Measurements from ENCODE around the gene HTRA1. TPM values are rescaled to one million over a fixed set of nuclear protein-coding genes. Genes with fewer than 3 reads are reported as not detected.

Gene HTRA1
- polyA plus RNA-seq, 1 donor from 2014 or later = 1.4 TPM

GRCh38 chr10:122550427-122550826 lies 89.1 kb downstream of the HTRA1 start:
- no peak overlapping the region for H3K4me3 ChIP-seq (ENCODE audit: low read length)
- H3K9ac ChIP-seq (ENCODE audit: low read length) = no peak overlapping the region
- H2AFZ ChIP-seq (ENCODE audit: low read depth, low read length) = no peak overlapping the region
- no peaks in the 10 kb centered on the region for H4K20me1 ChIP-seq (ENCODE audit: insufficient read depth)
- TF ChIP-seq REST (IDR thresholded peaks at IDR 0.05; ENCODE audit: borderline replicate concordance) = no peak
- no peak for TF ChIP-seq RAD21 (conservative IDR thresholded peaks at IDR 0.05)
- TF ChIP-seq POLR2AphosphoS5 (IDR thresholded peaks at IDR 0.05) = no peak
- no peak for TF ChIP-seq TAF1 (IDR thresholded peaks at IDR 0.05; ENCODE audit: low read depth)
- no peak for TF ChIP-seq CTCF (IDR thresholded peaks at IDR 0.05; ENCODE audit: poor library complexity, severe bottlenecking)
- no peak for TF ChIP-seq SMC3 (conservative IDR thresholded peaks at IDR 0.05; ENCODE audit: poor library complexity)
- no peak for TF ChIP-seq EZH2 (IDR thresholded peaks at IDR 0.05; ENCODE audit: borderline replicate concordance, insufficient read depth, low read length, poor library complexity, severe bottlenecking)
- no peak for TF ChIP-seq MXI1 (conservative IDR thresholded peaks at IDR 0.05; ENCODE audit: poor library complexity, severe bottlenecking)
- no peak for TF ChIP-seq EP300 (conservative IDR thresholded peaks at IDR 0.05; ENCODE audit: poor library complexity, severe bottlenecking)
- no peaks in the 10 kb centered on the region for H3K36me3 ChIP-seq (ENCODE audit: insufficient read depth, low read length)
- H3F3A ChIP-seq (ENCODE audit: insufficient read depth, low read length, poor library complexity, severe bottlenecking) = no peaks in the 10 kb centered on the region
- no peaks in the 10 kb centered on the region for H3K9me2 ChIP-seq (ENCODE audit: insufficient read depth, low read length)
- no peak overlapping the region for H3K27ac ChIP-seq (ENCODE audit: low read length)
- H3K9me3 ChIP-seq (ENCODE audit: low read length) = no peaks in the 10 kb centered on the region
- no peaks in the 10 kb centered on the region for H3K27me3 ChIP-seq (ENCODE audit: insufficient read depth, low read depth, low read length)
- no peak overlapping the region for H3K4me2 ChIP-seq (ENCODE audit: low read length)
- H3K79me2 ChIP-seq (replicated peaks; ENCODE audit: insufficient read depth, low read length) = no peaks in the 10 kb centered on the region

GRCh38 chr10:122550983-122551382 lies 89.6 kb downstream of the HTRA1 start:
- TF ChIP-seq CTCF (IDR thresholded peaks at IDR 0.05; ENCODE audit: poor library complexity, severe bottlenecking) (no peak), MXI1 (conservative IDR thresholded peaks at IDR 0.05; ENCODE audit: poor library complexity, severe bottlenecking) (no peak), EZH2 (IDR thresholded peaks at IDR 0.05; ENCODE audit: borderline replicate concordance, insufficient read depth, low read length, poor library complexity, severe bottlenecking) (no peak), TAF1 (IDR thresholded peaks at IDR 0.05; ENCODE audit: low read depth) (no peak), EP300 (conservative IDR thresholded peaks at IDR 0.05; ENCODE audit: poor library complexity, severe bottlenecking) (no peak), REST (IDR thresholded peaks at IDR 0.05; ENCODE audit: borderline replicate concordance) (no peak), RAD21 (conservative IDR thresholded peaks at IDR 0.05) (no peak), SMC3 (conservative IDR thresholded peaks at IDR 0.05; ENCODE audit: poor library complexity) (no peak), POLR2AphosphoS5 (IDR thresholded peaks at IDR 0.05) (no peak)

More at GRCh38 chr10:122550983-122551382, 89.6 kb downstream of the HTRA1 start:
- H4K20me1 ChIP-seq (ENCODE audit: insufficient read depth) = no peaks in the 10 kb centered on the region
- H3K27ac ChIP-seq (ENCODE audit: low read length) = no peak overlapping the region
- H3K4me2 ChIP-seq (ENCODE audit: low read length) = no peak overlapping the region
- H2AFZ ChIP-seq (ENCODE audit: low read depth, low read length) = no peak overlapping the region
- no peaks in the 10 kb centered on the region for H3K36me3 ChIP-seq (ENCODE audit: insufficient read depth, low read length)
- no peaks in the 10 kb centered on the region for H3K79me2 ChIP-seq (replicated peaks; ENCODE audit: insufficient read depth, low read length)
- H3K27me3 ChIP-seq (ENCODE audit: insufficient read depth, low read depth, low read length) = no peaks in the 10 kb centered on the region
- H3K9me3 ChIP-seq (ENCODE audit: low read length) = no peaks in the 10 kb centered on the region
- no peak overlapping the region for H3K9ac ChIP-seq (ENCODE audit: low read length)
- H3K4me3 ChIP-seq (ENCODE audit: low read length) = no peak overlapping the region
- H3F3A ChIP-seq (ENCODE audit: insufficient read depth, low read length, poor library complexity, severe bottlenecking) = no peaks in the 10 kb centered on the region
- H3K9me2 ChIP-seq (ENCODE audit: insufficient read depth, low read length) = no peaks in the 10 kb centered on the region
